HCT116 (cell line): ENCODE measurements around the gene IGSF9. TPM values are rescaled to one million over a fixed set of nuclear protein-coding genes. Genes with fewer than 3 reads are reported as not detected.

Experiments used
- ATAC-seq: fragments of 200-7000 bp; cut with Tn5 transposase; 2 replicates; pipeline ENCODE4 v1.9.1; 2020; ENCODE audit warnings: mild to moderate bottlenecking, moderate library complexity
- BruUV-seq: library from RNA; stranded (reverse); fragments of 400-500 nt; replicated peaks from 2 replicates; lab custom pipeline; 2021; lab: Mats Ljungman, UMichigan
- CTCF ChIA-PET: fragments of 300-600 bp; sonication (Branson Sonifier 250); formaldehyde crosslinking; loops from one replicate; lab custom pipeline; 2021; ENCODE audit warnings: antibody characterized with exemption; lab: Charles Lee
- POLR2A ChIA-PET: fragments of 300-600, 350-600 bp; sonication (Branson Sonifier 250); formaldehyde crosslinking; loops from one replicate; lab custom pipeline; 2021; ENCODE audit warnings: antibody characterized with exemption; lab: Charles Lee
- RAD21 ChIA-PET, 2 experiments: fragments of 300-600 bp; sonication (Branson Sonifier 250); formaldehyde crosslinking; loops; one replicate each; lab custom pipeline; 2023; ENCODE audit warnings: low total read pairs in 2 of 2; ENCODE audit not compliant: uncharacterized antibody in 2 of 2, unreplicated experiment in 2 of 2, low non-redundant PET in 1 of 2; lab: Charles Lee
- DNase-seq: peaks from one replicate; pipeline ENCODE4 v3.0.0-alpha.2; 2010; ENCODE audit warnings: low read depth, low spot score
- H2AFZ ChIP-seq: fragments of 200-600 bp; shearing (Covaris generic), sonication (generic); 2 replicates; pipeline ENCODE4 v1.6.1; 2017; ENCODE audit warnings: low read depth, mixed run types, mixed read lengths, antibody characterized with exemption, low read length; ENCODE audit not compliant: poor library complexity, severe bottlenecking
- H3K27ac ChIP-seq: 2 replicates; pipeline ENCODE4 v1.5.1; 2012; ENCODE audit warnings: low read depth, low read length
- H3K27me3 ChIP-seq: fragments of 200-600 bp; sonication (generic); 2 replicates; pipeline ENCODE4 v1.6.1; 2016; ENCODE audit warnings: mixed run types, low read length, mixed read lengths; ENCODE audit not compliant: insufficient read depth
- H3K36me3 ChIP-seq, 2 experiments: fragments of 200-500 bp in 1 of 2; fragments of 200-600 bp in 1 of 2; sonication (Bioruptor generic) in 1 of 2; sonication (generic) in 1 of 2; 2 replicates each; pipeline versions ENCODE4 v1.5.1 to v1.6.1; 2014 to 2016; ENCODE audit warnings: low read length in 2 of 2, inconsistent platforms in 1 of 2, mixed read lengths in 1 of 2, mixed run types in 1 of 2; ENCODE audit not compliant: insufficient read depth in 2 of 2, control insufficient read depth in 1 of 2
- H3K4me1 ChIP-seq, 2 experiments: fragments of 200-600 bp in 1 of 2; sonication (generic) in 1 of 2; 2 replicates each; pipeline versions ENCODE4 v1.5.1 to v1.6.1; 2012 to 2017; ENCODE audit warnings: low read length in 2 of 2, inconsistent platforms in 1 of 2, mild to moderate bottlenecking in 1 of 2, mixed read lengths in 1 of 2, mixed run types in 1 of 2, moderate library complexity in 1 of 2; ENCODE audit not compliant: insufficient read depth in 2 of 2, control insufficient read depth in 1 of 2
- H3K4me2 ChIP-seq: fragments of 200-600 bp; sonication (generic); 2 replicates; pipeline ENCODE4 v1.6.1; 2017; ENCODE audit warnings: mixed run types, low read length, mixed read lengths
- H3K4me3 ChIP-seq, 2 experiments: fragments of 200-600 bp in 1 of 2; sonication (generic) in 1 of 2; replicated peaks in 1 of 2; 2 replicates each; pipeline ENCODE4 v1.5.1; 2011 to 2016; ENCODE audit warnings: low read length in 2 of 2, control low read depth in 1 of 2, low read depth in 1 of 2, mild to moderate bottlenecking in 1 of 2, mixed read lengths in 1 of 2, mixed run types in 1 of 2
- H3K79me2 ChIP-seq: fragments of 200-600 bp; sonication (generic); 2 replicates; pipeline ENCODE4 v1.6.1; 2017; ENCODE audit warnings: mild to moderate bottlenecking, mixed run types, low read length, moderate library complexity, mixed read lengths; ENCODE audit not compliant: insufficient read depth
- H3K9ac ChIP-seq: fragments of 200-600 bp; sonication (generic); 2 replicates; pipeline ENCODE4 v1.6.1; 2016; ENCODE audit warnings: low read length, mixed read lengths
- H3K9me2 ChIP-seq: fragments of 200-600 bp; sonication (generic), shearing (Covaris generic); 2 replicates; pipeline ENCODE4 v1.6.1; 2017; ENCODE audit warnings: mixed run types, mild to moderate bottlenecking, moderate library complexity; ENCODE audit not compliant: insufficient read depth
- H3K9me3 ChIP-seq, 2 experiments: fragments of 200-500 bp in 1 of 2; fragments of 200-600 bp in 1 of 2; sonication (Bioruptor generic) in 1 of 2; sonication (generic) in 1 of 2; 2 replicates each; pipeline ENCODE4 v1.6.1; 2014 to 2017; ENCODE audit warnings: low read length in 2 of 2, mixed read lengths in 2 of 2, inconsistent platforms in 1 of 2, low read depth in 1 of 2, mild to moderate bottlenecking in 1 of 2, mixed run types in 1 of 2, moderate library complexity in 1 of 2; ENCODE audit not compliant: control insufficient read depth in 1 of 2, insufficient read depth in 1 of 2
- H4K20me1 ChIP-seq: fragments of 200-600 bp; sonication (generic), shearing (Covaris generic); 2 replicates; pipeline ENCODE4 v1.6.1; 2017; ENCODE audit warnings: mixed run types, mild to moderate bottlenecking, moderate library complexity; ENCODE audit not compliant: insufficient read depth
- CBX3 ChIP-seq: IDR thresholded peaks from 2 replicates; pipeline ENCODE4 v1.6.1; 2012; ENCODE audit warnings: low read depth
- EZH2 ChIP-seq: fragments of 200-600 bp; sonication (generic); IDR thresholded peaks from 2 replicates; pipeline ENCODE4 v1.6.1; 2017; ENCODE audit warnings: antibody characterized with exemption, mixed run types
- EZH2phosphoT487 ChIP-seq: fragments of 200-600 bp; IDR thresholded peaks from 2 replicates; pipeline ENCODE4 v1.6.1; 2018; ENCODE audit warnings: antibody characterized with exemption, borderline replicate concordance
- SIN3A ChIP-seq: IDR thresholded peaks from 2 replicates; pipeline ENCODE4 v1.6.1; 2012; ENCODE audit warnings: low read depth
- SP1 ChIP-seq: IDR thresholded peaks from 2 replicates; pipeline ENCODE4 v1.6.1; 2012; ENCODE audit warnings: low read depth
- YY1 ChIP-seq: IDR thresholded peaks from 2 replicates; pipeline ENCODE4 v1.6.1; 2011; ENCODE audit warnings: low read length, low read depth, moderate library complexity, mild to moderate bottlenecking; ENCODE audit not compliant: insufficient replicate concordance; ENCODE audit errors: extremely low read depth
- ZNF274 ChIP-seq: fragments of 200-500 bp; sonication (Bioruptor generic); IDR thresholded peaks from 2 replicates; pipeline ENCODE4 v1.6.1; 2014; ENCODE audit warnings: mild to moderate bottlenecking, low read depth, low read length, inconsistent platforms
- intact Hi-C: fragments of 100-400 bp; cut with micrococcal nuclease; formaldehyde crosslinking; loops from 2 replicates; pipeline ENCODE4 v1.10.0; 2022
- total RNA-seq: library from RNA; stranded (reverse); gene quantifications from one replicate; pipeline ENCODE4 v1.2.1, GENCODE V29; 2021; ENCODE audit not compliant: unreplicated experiment
- TF ChIP-seq, protein P1 (sequence below): IDR thresholded peaks from 2 replicates; pipeline ENCODE4 v1.6.1; 2011; ENCODE audit warnings: mild to moderate bottlenecking, low read length, moderate library complexity; ENCODE audit not compliant: insufficient replicate concordance; ENCODE audit errors: extremely low read depth
- TF ChIP-seq, protein P2 (sequence below): IDR thresholded peaks from 2 replicates; pipeline ENCODE4 v1.6.1; 2012; ENCODE audit warnings: low read depth

IGSF9 gene
- total RNA-seq, 1 experiment from 2014 or later = 10.3 TPM

DNA sequence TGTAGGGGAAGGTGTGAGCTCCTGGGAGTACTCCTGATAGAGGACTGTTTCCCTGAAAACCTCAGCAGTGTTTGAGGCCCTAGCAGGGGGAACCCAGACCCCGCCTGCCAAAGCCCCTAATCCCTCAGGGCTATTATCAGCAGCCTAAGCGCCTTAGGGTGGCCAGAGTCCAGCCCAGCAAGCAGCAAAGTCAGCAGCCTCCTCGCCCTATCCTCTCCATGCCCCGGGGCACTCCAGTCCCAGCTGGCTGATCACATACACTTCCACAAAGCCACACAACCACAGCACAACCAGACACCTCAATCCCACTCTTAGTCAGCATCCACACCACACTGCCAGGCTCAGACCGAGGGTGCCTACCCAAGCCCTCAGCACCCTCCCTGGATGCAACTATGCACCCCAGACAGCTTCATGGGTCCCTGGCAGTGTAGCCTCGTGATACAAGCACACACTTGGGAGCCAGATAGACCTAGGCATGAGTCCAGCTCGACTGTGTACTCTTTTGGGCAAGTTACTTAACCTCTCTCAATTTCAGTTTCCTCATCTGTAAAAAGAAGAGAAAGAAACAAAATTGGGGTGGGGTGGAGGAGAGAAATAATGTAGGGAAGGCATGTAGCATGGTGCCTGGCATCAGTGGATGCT is 7.1 kb downstream of the IGSF9 start:
- ATAC-seq (no peak), DNase-seq (no peak)
- H3K27ac ChIP-seq = no peak overlapping the region
- intact Hi-C loops = no loop called here
- no peaks in the 10 kb centered on the region for H4K20me1 ChIP-seq
- no peaks in the 10 kb centered on the region for H3K79me2 ChIP-seq
- BruUV-seq = no TSS peak
- ChIA-PET RAD21 (interaction anchor here in 1 of 2 experiments (1.4 kb wide), 1 partner anchor 69 kb away, joined by 5 read pairs; no protein-coding TSS in a partner anchor), POLR2A (no interaction called here), CTCF (interaction anchor here (1.6 to 10.1 kb wide), 2 partner anchors 68 to 140 kb away, joined by 5 to 170 read pairs; no protein-coding TSS in a partner anchor)
- no peak for TF ChIP-seq SIN3A
- no peaks in the 10 kb centered on the region for H3K9me3 ChIP-seq
- no peak overlapping the region for H3K4me2 ChIP-seq
- H3K4me3 ChIP-seq = no peak overlapping the region
- no peaks in the 10 kb centered on the region for H3K9me2 ChIP-seq
- H3K4me1 ChIP-seq = peaks cover 3 to 15% of the 10 kb centered on the region in 2 experiments
- peaks cover 0 to 2% of the 10 kb centered on the region in 2 experiments; a peak in 1 of 4 replicates for H3K36me3 ChIP-seq
- H3K9ac ChIP-seq = no peak overlapping the region
- H2AFZ ChIP-seq = no peak overlapping the region
- H3K27me3 ChIP-seq = no peaks in the 10 kb centered on the region

DNA sequence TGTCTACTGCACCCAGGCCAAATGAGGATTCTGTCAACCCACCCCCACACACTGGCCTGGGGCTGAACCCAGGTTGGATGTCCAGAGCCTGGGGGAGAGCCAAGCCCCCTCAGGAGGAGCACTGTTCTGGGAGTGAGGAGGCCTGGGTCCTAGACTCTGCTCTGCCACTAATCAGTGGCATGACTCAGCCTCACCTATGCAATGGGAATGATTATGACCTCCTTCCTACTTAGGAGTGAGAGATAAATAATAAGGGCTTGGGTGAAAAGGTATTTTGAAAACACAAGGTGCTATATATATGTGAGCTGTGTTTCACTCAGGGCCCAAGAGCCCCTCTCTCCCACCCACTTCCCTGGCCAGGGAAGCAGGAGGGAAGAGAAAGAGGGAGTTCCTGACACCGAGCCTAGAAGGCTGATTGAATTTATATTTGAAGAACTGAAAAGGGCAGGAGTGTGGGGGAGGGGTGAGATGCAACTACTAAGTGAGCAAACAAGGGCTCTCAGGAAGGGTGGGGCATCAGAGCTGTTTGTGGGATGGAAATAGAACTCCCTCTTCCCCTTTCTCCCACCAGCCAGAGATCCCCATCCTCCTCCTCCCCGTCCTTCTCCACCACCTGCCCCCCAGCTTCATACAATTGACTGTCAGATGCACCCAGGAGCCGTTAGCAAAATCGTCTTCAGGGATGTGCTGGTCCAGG is 8.2 kb downstream of the IGSF9 start:
- ChIA-PET POLR2A (no interaction called here), CTCF (interaction anchor here (10.1 kb wide), 1 partner anchor 69 kb away, joined by 170 read pairs; no protein-coding TSS in a partner anchor), RAD21 (no interaction called here)
- intact Hi-C loops = loop anchor here (2.0 kb wide), 1 partner anchor 142 kb away; no protein-coding TSS in a partner anchor
- Histone ChIP-seq H3K9me2 (no peaks in the 10 kb centered on the region), H3K4me2 (peak overlapping the region; percentile 17; the same call in 1 of the 2 replicates), H3K79me2 (no peaks in the 10 kb centered on the region), H3K9ac (no peak overlapping the region), H3K4me1 (peaks cover 3 to 15% of the 10 kb centered on the region in 2 experiments), H3K9me3 (no peaks in the 10 kb centered on the region), H3K4me3 (no peak overlapping the region), H3K27me3 (no peaks in the 10 kb centered on the region)
- no peak for TF ChIP-seq ZNF274
- no peak for TF ChIP-seq YY1
- TF ChIP-seq, protein P1, sequence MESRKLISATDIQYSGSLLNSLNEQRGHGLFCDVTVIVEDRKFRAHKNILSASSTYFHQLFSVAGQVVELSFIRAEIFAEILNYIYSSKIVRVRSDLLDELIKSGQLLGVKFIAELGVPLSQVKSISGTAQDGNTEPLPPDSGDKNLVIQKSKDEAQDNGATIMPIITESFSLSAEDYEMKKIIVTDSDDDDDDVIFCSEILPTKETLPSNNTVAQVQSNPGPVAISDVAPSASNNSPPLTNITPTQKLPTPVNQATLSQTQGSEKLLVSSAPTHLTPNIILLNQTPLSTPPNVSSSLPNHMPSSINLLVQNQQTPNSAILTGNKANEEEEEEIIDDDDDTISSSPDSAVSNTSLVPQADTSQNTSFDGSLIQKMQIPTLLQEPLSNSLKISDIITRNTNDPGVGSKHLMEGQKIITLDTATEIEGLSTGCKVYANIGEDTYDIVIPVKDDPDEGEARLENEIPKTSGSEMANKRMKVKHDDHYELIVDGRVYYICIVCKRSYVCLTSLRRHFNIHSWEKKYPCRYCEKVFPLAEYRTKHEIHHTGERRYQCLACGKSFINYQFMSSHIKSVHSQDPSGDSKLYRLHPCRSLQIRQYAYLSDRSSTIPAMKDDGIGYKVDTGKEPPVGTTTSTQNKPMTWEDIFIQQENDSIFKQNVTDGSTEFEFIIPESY = no peak
- TF ChIP-seq EZH2phosphoT487 = no peak
- TF ChIP-seq, protein P2, sequence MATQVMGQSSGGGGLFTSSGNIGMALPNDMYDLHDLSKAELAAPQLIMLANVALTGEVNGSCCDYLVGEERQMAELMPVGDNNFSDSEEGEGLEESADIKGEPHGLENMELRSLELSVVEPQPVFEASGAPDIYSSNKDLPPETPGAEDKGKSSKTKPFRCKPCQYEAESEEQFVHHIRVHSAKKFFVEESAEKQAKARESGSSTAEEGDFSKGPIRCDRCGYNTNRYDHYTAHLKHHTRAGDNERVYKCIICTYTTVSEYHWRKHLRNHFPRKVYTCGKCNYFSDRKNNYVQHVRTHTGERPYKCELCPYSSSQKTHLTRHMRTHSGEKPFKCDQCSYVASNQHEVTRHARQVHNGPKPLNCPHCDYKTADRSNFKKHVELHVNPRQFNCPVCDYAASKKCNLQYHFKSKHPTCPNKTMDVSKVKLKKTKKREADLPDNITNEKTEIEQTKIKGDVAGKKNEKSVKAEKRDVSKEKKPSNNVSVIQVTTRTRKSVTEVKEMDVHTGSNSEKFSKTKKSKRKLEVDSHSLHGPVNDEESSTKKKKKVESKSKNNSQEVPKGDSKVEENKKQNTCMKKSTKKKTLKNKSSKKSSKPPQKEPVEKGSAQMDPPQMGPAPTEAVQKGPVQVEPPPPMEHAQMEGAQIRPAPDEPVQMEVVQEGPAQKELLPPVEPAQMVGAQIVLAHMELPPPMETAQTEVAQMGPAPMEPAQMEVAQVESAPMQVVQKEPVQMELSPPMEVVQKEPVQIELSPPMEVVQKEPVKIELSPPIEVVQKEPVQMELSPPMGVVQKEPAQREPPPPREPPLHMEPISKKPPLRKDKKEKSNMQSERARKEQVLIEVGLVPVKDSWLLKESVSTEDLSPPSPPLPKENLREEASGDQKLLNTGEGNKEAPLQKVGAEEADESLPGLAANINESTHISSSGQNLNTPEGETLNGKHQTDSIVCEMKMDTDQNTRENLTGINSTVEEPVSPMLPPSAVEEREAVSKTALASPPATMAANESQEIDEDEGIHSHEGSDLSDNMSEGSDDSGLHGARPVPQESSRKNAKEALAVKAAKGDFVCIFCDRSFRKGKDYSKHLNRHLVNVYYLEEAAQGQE = no peak
- no peak for TF ChIP-seq SP1
- TF ChIP-seq CBX3 = no peak
- TF ChIP-seq EZH2 = no peak
- TF ChIP-seq, all 23 proteins: peak for 0
- Histone ChIP-seq H3K27ac (no peak overlapping the region), H4K20me1 (no peaks in the 10 kb centered on the region), H3K36me3 (peaks cover 0 to 2% of the 10 kb centered on the region in 2 experiments; a peak in 1 of 4 replicates), H2AFZ (no peak overlapping the region)
- no TSS peak for BruUV-seq
- ATAC-seq = peak; percentile 13; the same call in 1 of the 2 replicates
- DNase-seq = no peak
